GM13976 (cell line): ENCODE data around the gene SPTBN4.

Experiments
- DNase-seq: peaks from one replicate; pipeline ENCODE4 v3.0.0; 2012; ENCODE audit warnings: low spot score
- in situ Hi-C: fragments of 300-500 bp; cut with MboI; formaldehyde crosslinking; loops from one replicate; pipeline ENCODE4 v1.12.0; 2022; ENCODE audit warnings: low sequenced_read_pairs, mixed read lengths, inconsistent platforms; ENCODE audit not compliant: unreplicated experiment
- TF ChIP-seq, protein P1 (sequence below): IDR thresholded peaks from 2 replicates; pipeline ENCODE4 v1.5.1; 2012; ENCODE audit warnings: borderline replicate concordance, mild to moderate bottlenecking; ENCODE audit not compliant: insufficient read depth; ENCODE audit errors: extremely low read depth, missing control alignments, control extremely low read depth

SPTBN4 gene

GRCh38 chr19:40612831-40613689 lies 146.3 kb downstream of the SPTBN4 start:
- DNase-seq, result peak; percentile 89
- in situ Hi-C loops, result loop anchor here (25.0 kb wide), 1 partner anchor 301 kb away; no protein-coding TSS in a partner anchor
- TF ChIP-seq, protein P1, sequence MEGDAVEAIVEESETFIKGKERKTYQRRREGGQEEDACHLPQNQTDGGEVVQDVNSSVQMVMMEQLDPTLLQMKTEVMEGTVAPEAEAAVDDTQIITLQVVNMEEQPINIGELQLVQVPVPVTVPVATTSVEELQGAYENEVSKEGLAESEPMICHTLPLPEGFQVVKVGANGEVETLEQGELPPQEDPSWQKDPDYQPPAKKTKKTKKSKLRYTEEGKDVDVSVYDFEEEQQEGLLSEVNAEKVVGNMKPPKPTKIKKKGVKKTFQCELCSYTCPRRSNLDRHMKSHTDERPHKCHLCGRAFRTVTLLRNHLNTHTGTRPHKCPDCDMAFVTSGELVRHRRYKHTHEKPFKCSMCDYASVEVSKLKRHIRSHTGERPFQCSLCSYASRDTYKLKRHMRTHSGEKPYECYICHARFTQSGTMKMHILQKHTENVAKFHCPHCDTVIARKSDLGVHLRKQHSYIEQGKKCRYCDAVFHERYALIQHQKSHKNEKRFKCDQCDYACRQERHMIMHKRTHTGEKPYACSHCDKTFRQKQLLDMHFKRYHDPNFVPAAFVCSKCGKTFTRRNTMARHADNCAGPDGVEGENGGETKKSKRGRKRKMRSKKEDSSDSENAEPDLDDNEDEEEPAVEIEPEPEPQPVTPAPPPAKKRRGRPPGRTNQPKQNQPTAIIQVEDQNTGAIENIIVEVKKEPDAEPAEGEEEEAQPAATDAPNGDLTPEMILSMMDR, result no peak

DNA sequence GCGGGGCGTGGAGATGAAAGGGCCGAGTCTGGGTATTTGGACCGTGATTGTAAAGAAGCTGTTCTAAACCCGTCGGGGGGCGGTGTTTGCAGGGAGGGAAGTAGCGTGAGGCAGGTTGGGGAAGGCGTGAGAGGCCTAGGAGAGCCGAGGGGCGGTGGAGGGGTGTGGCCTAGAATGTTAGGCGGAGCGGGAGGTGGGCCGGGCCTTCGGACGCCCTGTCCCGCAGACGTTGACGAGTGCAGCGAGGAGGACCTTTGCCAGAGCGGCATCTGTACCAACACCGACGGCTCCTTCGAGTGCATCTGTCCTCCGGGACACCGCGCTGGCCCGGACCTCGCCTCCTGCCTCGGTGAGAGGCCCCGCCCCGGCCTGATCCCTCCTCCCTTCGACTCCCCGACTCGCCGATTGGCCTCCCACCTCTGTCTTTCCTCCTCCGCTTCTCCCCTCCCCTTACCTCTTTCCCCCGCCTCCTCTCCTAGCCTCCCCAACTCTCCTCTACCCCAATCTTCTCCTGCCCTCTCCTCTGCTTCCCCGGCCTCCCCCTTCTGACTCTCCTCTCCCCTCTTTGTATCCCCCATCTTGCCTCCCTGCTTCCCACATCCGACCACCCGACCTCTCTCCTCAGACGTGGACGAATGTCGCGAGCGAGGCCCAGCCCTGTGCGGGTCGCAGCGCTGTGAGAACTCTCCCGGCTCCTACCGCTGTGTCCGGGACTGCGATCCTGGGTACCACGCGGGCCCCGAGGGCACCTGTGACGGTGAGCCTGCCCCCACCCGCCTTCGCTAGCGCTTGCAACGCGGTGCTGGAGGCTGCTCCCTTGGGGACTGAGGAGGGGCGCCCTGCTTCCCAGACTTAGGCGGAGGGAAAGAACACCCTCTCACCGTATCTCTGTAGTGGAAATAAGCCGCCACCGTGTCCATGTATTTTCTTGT lies 147.2 kb downstream of the SPTBN4 start:
- DNase-seq, result peak; percentile 94
- in situ Hi-C loops, result loop anchor here (25.0 kb wide), 1 partner anchor 302 kb away; no protein-coding TSS in a partner anchor
- TF ChIP-seq, protein P1, result no peak

DNA sequence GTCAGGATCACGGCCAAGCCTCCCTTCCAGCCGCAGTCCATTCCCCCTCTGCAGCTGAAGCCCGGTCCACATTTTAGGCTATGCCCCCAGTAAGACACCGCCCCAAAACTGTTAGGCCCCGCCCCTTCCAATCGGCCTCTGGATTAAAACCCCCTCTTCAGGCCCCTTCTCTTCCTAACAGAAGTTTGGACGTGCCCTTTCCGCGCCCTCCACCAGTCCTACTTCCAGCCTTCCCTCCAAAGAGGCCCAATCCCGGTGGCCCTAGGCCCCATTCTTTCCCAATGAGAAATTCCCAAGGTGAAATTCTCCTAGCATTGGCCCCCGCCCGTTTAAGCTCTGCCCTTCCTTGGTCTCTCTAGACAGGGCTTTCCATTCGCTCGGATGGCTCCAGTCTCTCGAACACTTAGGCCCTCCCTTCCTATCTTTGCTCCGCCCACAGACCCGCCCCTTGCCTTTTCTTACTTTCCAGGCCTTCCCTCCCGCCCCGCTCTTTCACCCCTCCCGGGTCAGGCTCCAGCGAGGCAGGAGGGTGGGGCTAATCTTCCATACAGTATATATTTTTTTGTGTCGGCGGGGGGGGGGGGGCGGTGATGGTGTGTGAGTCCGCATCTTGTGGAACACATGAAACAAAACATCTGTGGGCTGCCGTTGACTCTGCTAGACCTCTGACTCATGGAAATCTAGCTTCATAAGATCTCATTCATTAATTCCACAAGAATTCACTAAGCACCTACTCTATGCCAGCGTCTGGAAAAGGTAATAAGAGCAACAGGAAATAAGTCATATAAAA lies 148.0 kb downstream of the SPTBN4 start:
- TF ChIP-seq, protein P1, result no peak
- peak; percentile 82 for DNase-seq
- in situ Hi-C loops, result loop anchor here (25.0 kb wide), 1 partner anchor 303 kb away; no protein-coding TSS in a partner anchor

DNA sequence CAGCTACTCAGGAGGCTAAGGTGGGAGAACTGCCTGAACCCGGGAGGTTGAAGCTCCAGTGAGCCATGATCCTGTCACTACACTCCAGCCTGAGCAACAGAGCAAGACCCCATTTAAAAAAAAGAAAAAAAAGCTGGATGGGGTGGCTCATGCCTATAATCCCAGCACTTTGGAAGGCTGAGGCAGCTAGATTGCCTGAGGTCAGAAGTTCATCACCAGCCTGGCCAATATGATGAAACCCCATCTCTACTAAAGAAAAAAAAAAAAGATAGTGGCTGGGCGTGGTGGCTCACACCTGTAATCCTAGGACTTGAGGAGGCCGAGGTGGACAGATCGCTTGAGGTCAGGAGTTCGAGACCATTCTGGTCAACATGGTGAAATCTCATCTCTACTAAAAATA lies 149.4 kb downstream of the SPTBN4 start:
- TF ChIP-seq, protein P1, result no peak
- in situ Hi-C loops, result loop anchor here (25.0 kb wide), 1 partner anchor 304 kb away; no protein-coding TSS in a partner anchor
- DNase-seq, result no peak

- in situ Hi-C loops, result loop anchor here (25.0 kb wide), 1 partner anchor 305 kb away; no protein-coding TSS in a partner anchor
- DNase-seq, result no peak
- TF ChIP-seq, protein P1, result no peak
Measured at GRCh38 chr19:40616941-40617340, 150.1 kb downstream of the SPTBN4 start.
